Measurements from ENCODE around the gene HIPK4.
"Not testable (repeated sequence)": the region's sequence is repeated elsewhere in the genome, so short reads cannot be mapped to it uniquely, and the experiment has no call there.

GRCh38 chr19:40408598-40408925, 18.6 kb upstream of the HIPK4 start:
- TF ChIP-seq RAD21 (IDR thresholded peaks at IDR 0.05); ATF3 (IDR thresholded peaks at IDR 0.05); EGR1 (IDR thresholded peaks at IDR 0.05; ENCODE audit: low read depth in 2 of 2): not testable (repeated sequence)
- TF ChIP-seq, protein P1, sequence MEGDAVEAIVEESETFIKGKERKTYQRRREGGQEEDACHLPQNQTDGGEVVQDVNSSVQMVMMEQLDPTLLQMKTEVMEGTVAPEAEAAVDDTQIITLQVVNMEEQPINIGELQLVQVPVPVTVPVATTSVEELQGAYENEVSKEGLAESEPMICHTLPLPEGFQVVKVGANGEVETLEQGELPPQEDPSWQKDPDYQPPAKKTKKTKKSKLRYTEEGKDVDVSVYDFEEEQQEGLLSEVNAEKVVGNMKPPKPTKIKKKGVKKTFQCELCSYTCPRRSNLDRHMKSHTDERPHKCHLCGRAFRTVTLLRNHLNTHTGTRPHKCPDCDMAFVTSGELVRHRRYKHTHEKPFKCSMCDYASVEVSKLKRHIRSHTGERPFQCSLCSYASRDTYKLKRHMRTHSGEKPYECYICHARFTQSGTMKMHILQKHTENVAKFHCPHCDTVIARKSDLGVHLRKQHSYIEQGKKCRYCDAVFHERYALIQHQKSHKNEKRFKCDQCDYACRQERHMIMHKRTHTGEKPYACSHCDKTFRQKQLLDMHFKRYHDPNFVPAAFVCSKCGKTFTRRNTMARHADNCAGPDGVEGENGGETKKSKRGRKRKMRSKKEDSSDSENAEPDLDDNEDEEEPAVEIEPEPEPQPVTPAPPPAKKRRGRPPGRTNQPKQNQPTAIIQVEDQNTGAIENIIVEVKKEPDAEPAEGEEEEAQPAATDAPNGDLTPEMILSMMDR (IDR thresholded peaks at IDR 0.05; ENCODE audit: low read depth, low read length, missing input control) = not testable (repeated sequence)
- TF ChIP-seq, protein P2, sequence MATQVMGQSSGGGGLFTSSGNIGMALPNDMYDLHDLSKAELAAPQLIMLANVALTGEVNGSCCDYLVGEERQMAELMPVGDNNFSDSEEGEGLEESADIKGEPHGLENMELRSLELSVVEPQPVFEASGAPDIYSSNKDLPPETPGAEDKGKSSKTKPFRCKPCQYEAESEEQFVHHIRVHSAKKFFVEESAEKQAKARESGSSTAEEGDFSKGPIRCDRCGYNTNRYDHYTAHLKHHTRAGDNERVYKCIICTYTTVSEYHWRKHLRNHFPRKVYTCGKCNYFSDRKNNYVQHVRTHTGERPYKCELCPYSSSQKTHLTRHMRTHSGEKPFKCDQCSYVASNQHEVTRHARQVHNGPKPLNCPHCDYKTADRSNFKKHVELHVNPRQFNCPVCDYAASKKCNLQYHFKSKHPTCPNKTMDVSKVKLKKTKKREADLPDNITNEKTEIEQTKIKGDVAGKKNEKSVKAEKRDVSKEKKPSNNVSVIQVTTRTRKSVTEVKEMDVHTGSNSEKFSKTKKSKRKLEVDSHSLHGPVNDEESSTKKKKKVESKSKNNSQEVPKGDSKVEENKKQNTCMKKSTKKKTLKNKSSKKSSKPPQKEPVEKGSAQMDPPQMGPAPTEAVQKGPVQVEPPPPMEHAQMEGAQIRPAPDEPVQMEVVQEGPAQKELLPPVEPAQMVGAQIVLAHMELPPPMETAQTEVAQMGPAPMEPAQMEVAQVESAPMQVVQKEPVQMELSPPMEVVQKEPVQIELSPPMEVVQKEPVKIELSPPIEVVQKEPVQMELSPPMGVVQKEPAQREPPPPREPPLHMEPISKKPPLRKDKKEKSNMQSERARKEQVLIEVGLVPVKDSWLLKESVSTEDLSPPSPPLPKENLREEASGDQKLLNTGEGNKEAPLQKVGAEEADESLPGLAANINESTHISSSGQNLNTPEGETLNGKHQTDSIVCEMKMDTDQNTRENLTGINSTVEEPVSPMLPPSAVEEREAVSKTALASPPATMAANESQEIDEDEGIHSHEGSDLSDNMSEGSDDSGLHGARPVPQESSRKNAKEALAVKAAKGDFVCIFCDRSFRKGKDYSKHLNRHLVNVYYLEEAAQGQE (IDR thresholded peaks at IDR 0.05) = not testable (repeated sequence)

Data from liver (tissue), 3 donors.